ENCODE data around the gene NAXD. TPM values are rescaled to one million over a fixed set of nuclear protein-coding genes. Genes with fewer than 3 reads are reported as not detected.

Gene NAXD
- total RNA-seq, 2 donors from 2014 or later, result 23.4 to 27.5 TPM

- no peak for ATAC-seq
Observed at GRCh38 chr13:110662091-110662490, 46.7 kb downstream of the NAXD start.

GRCh38 chr13:110662777-110663443 lies 47.6 kb downstream of the NAXD start:
- Histone ChIP-seq H3K9me3 (no peaks in the 10 kb centered on the region), H3K27ac (no peak overlapping the region), H3K4me3 (no peak overlapping the region), H3K36me3 (replicated peaks in 1 of 2; ENCODE audit: insufficient read depth in 1 of 2, low read depth in 2 of 2) (peaks cover 0 to 7% of the 10 kb centered on the region in 2 donors), H3K27me3 (no peaks in the 10 kb centered on the region), H3K4me1 (no peaks in the 10 kb centered on the region)
- TF ChIP-seq POLR2A (IDR thresholded peaks at IDR 0.05), result no peak
- no peak for TF ChIP-seq CTCF (IDR thresholded peaks at IDR 0.05)
- DNase-seq (no peak), ATAC-seq (no peak)
- intact Hi-C loops (cut with DNase I), result no loop called here
- WGBS, 2 donors, result 95 to 96% methylated on average over 14 to 16 of the region's 16 CpGs

More at GRCh38 chr13:110662091-110662490, 46.7 kb downstream of the NAXD start:
- Histone ChIP-seq H3K9me3 (no peaks in the 10 kb centered on the region), H3K27me3 (no peaks in the 10 kb centered on the region), H3K4me1 (no peaks in the 10 kb centered on the region), H3K36me3 (replicated peaks in 1 of 2; ENCODE audit: insufficient read depth in 1 of 2, low read depth in 2 of 2) (peaks cover 0 to 7% of the 10 kb centered on the region in 2 donors), H3K4me3 (no peak overlapping the region), H3K27ac (no peak overlapping the region)
- WGBS, 2 donors, result 90 to 93% methylated on average over 19 to 25 of the region's 25 CpGs
- DNase-seq, result no peak
- TF ChIP-seq POLR2A (IDR thresholded peaks at IDR 0.05), result no peak
- no peak for TF ChIP-seq CTCF (IDR thresholded peaks at IDR 0.05)
- intact Hi-C loops (cut with DNase I), result no loop called here

GRCh38 chr13:110663491-110663890 lies 48.1 kb downstream of the NAXD start:
- Histone ChIP-seq H3K9me3 (no peaks in the 10 kb centered on the region), H3K4me1 (no peaks in the 10 kb centered on the region), H3K4me3 (no peak overlapping the region), H3K27me3 (no peaks in the 10 kb centered on the region), H3K27ac (no peak overlapping the region), H3K36me3 (replicated peaks in 1 of 2; ENCODE audit: insufficient read depth in 1 of 2, low read depth in 2 of 2) (peaks cover 0 to 7% of the 10 kb centered on the region in 2 donors)
- ATAC-seq (no peak), DNase-seq (no peak)
- intact Hi-C loops (cut with DNase I), result no loop called here
- WGBS, 2 donors, result 77 to 85% methylated on average over 7 of the region's 7 CpGs
- TF ChIP-seq CTCF (IDR thresholded peaks at IDR 0.05) (no peak), POLR2A (IDR thresholded peaks at IDR 0.05) (no peak)

- intact Hi-C loops (cut with DNase I), result no loop called here
- TF ChIP-seq POLR2A (IDR thresholded peaks at IDR 0.05) (no peak), CTCF (IDR thresholded peaks at IDR 0.05) (no peak)
- Histone ChIP-seq H3K9me3 (no peaks in the 10 kb centered on the region), H3K4me1 (no peaks in the 10 kb centered on the region), H3K4me3 (no peak overlapping the region), H3K36me3 (replicated peaks in 1 of 2; ENCODE audit: insufficient read depth in 1 of 2, low read depth in 2 of 2) (peaks cover 0 to 7% of the 10 kb centered on the region in 2 donors), H3K27ac (no peak overlapping the region), H3K27me3 (no peaks in the 10 kb centered on the region)
- no peak for DNase-seq
- whole genome bisulfite sequencing, 2 donors, result 88 to 93% methylated on average over 7 of the region's 7 CpGs
- no peak for ATAC-seq
Observed at GRCh38 chr13:110664041-110664440, 48.7 kb downstream of the NAXD start.

- peaks cover 0 to 7% of the 10 kb centered on the region in 2 donors for H3K36me3 ChIP-seq (replicated peaks in 1 of 2; ENCODE audit: insufficient read depth in 1 of 2, low read depth in 2 of 2)
- H3K27ac ChIP-seq, result no peak overlapping the region
- no peaks in the 10 kb centered on the region for H3K27me3 ChIP-seq
- 93 to 98% methylated on average over 10 to 11 of the region's 11 CpGs for WGBS, 2 donors
- DNase-seq, result no peak
- H3K9me3 ChIP-seq, result no peaks in the 10 kb centered on the region
- no peaks in the 10 kb centered on the region for H3K4me1 ChIP-seq
- intact Hi-C loops (cut with DNase I), result no loop called here
- TF ChIP-seq CTCF (IDR thresholded peaks at IDR 0.05) (no peak), POLR2A (IDR thresholded peaks at IDR 0.05) (no peak)
- ATAC-seq, result no peak
- H3K4me3 ChIP-seq, result no peak overlapping the region
Observed at GRCh38 chr13:110664673-110665072, 49.3 kb downstream of the NAXD start.

Data from body of pancreas (tissue), 4 donors.